ENCODE data around the gene NPDC1.

NPDC1 gene

GRCh38 chr9:137052293-137052692 is 6.3 kb upstream of the NPDC1 start:
- no peak for TF ChIP-seq ZNF70 (CRISPR knock-in tag; IDR thresholded peaks at IDR 0.05)
- no peak for TF ChIP-seq ZNF565 (CRISPR knock-in tag; conservative IDR thresholded peaks at IDR 0.05; ENCODE audit: low read depth)
- TF ChIP-seq ARNTL (CRISPR knock-in tag; IDR thresholded peaks at IDR 0.05; ENCODE audit: borderline replicate concordance, low read depth) = no peak
- no peak for TF ChIP-seq RARB (CRISPR knock-in tag; IDR thresholded peaks at IDR 0.05)
- no peak for TF ChIP-seq CSDC2 (CRISPR knock-in tag; IDR thresholded peaks at IDR 0.05)
- no peak for TF ChIP-seq TOX (CRISPR knock-in tag; IDR thresholded peaks at IDR 0.05; ENCODE audit: borderline replicate concordance)
- TF ChIP-seq ESRRG (CRISPR knock-in tag; IDR thresholded peaks at IDR 0.05) = no peak
- TF ChIP-seq CREB5 (CRISPR knock-in tag; IDR thresholded peaks at IDR 0.05; ENCODE audit: low read depth) = no peak
- ATAC-seq = no peak

GRCh38 chr9:137051145-137051724 is 5.3 kb upstream of the NPDC1 start:
- no peak for ATAC-seq
- TF ChIP-seq TOX (CRISPR knock-in tag; IDR thresholded peaks at IDR 0.05; ENCODE audit: borderline replicate concordance) (no peak), PPARA (CRISPR knock-in tag; IDR thresholded peaks at IDR 0.05; ENCODE audit: borderline replicate concordance) (no peak), ZFP3 (CRISPR knock-in tag; IDR thresholded peaks at IDR 0.05) (no peak), BACH2 (CRISPR knock-in tag; IDR thresholded peaks at IDR 0.05; ENCODE audit: borderline replicate concordance) (no peak), ISL1 (CRISPR knock-in tag; IDR thresholded peaks at IDR 0.05) (no peak), RARB (CRISPR knock-in tag; IDR thresholded peaks at IDR 0.05) (no peak), CSDC2 (CRISPR knock-in tag; IDR thresholded peaks at IDR 0.05) (no peak), ZNF8 (CRISPR knock-in tag; IDR thresholded peaks at IDR 0.05) (no peak), ESRRG (CRISPR knock-in tag; IDR thresholded peaks at IDR 0.05) (no peak), ZNF70 (CRISPR knock-in tag; IDR thresholded peaks at IDR 0.05) (no peak), TSHZ2 (CRISPR knock-in tag; IDR thresholded peaks at IDR 0.05) (no peak)

GRCh38 chr9:137050570-137050969 is 4.6 kb upstream of the NPDC1 start:
- no peak for ATAC-seq
- TF ChIP-seq RARB (CRISPR knock-in tag; IDR thresholded peaks at IDR 0.05) (no peak), ESRRG (CRISPR knock-in tag; IDR thresholded peaks at IDR 0.05) (no peak), ZNF70 (CRISPR knock-in tag; IDR thresholded peaks at IDR 0.05) (no peak), ZC3H10 (CRISPR knock-in tag; IDR thresholded peaks at IDR 0.05) (no peak), TOX (CRISPR knock-in tag; IDR thresholded peaks at IDR 0.05; ENCODE audit: borderline replicate concordance) (no peak), ZFP30 (CRISPR knock-in tag; IDR thresholded peaks at IDR 0.05) (no peak), PPARA (CRISPR knock-in tag; IDR thresholded peaks at IDR 0.05; ENCODE audit: borderline replicate concordance) (no peak), SNAI2 (CRISPR knock-in tag; IDR thresholded peaks at IDR 0.05) (no peak), ZNF8 (CRISPR knock-in tag; IDR thresholded peaks at IDR 0.05) (no peak), GLIS3 (CRISPR knock-in tag; IDR thresholded peaks at IDR 0.05) (no peak), CREB5 (CRISPR knock-in tag; IDR thresholded peaks at IDR 0.05; ENCODE audit: low read depth) (no peak), ZNF565 (CRISPR knock-in tag; conservative IDR thresholded peaks at IDR 0.05; ENCODE audit: low read depth) (no peak), ISL1 (CRISPR knock-in tag; IDR thresholded peaks at IDR 0.05) (no peak)

GRCh38 chr9:137049544-137050449 is 3.8 kb upstream of the NPDC1 start:
- TF ChIP-seq ZC3H10 (CRISPR knock-in tag; IDR thresholded peaks at IDR 0.05) (no peak), BACH2 (CRISPR knock-in tag; IDR thresholded peaks at IDR 0.05; ENCODE audit: borderline replicate concordance) (no peak), ESRRG (CRISPR knock-in tag; IDR thresholded peaks at IDR 0.05) (no peak), ZNF8 (CRISPR knock-in tag; IDR thresholded peaks at IDR 0.05) (no peak), TCF4 (CRISPR knock-in tag; IDR thresholded peaks at IDR 0.05; ENCODE audit: borderline replicate concordance) (no peak), GLIS3 (CRISPR knock-in tag; IDR thresholded peaks at IDR 0.05) (no peak), OSR1 (CRISPR knock-in tag; IDR thresholded peaks at IDR 0.05) (no peak), ZNF565 (CRISPR knock-in tag; conservative IDR thresholded peaks at IDR 0.05; ENCODE audit: low read depth) (no peak), CSRNP3 (CRISPR knock-in tag; IDR thresholded peaks at IDR 0.05) (no peak)
- ATAC-seq = peak; percentile 74

Measured in SK-N-SH treated with all-trans-retinoic acid at 6 μM for 48 hours (cell line).